ENCODE data around the gene TPCN2. TPM values are rescaled to one million over a fixed set of nuclear protein-coding genes. Genes with fewer than 3 reads are reported as not detected.
A peak's percentile ranks its signal among the peaks of the same experiment; 100 is the strongest.

The TPCN2 gene
- total and polyA plus RNA-seq, 2 experiments from 2014 or later: 39.4 to 42.2 TPM

GRCh38 chr11:69053546-69054396 is 5.0 kb downstream of the TPCN2 start:
- no peaks in the 10 kb centered on the region for H3K9me3 ChIP-seq (ENCODE audit: low read depth)
- no peak overlapping the region for H3K4me3 ChIP-seq
- no peak for TF ChIP-seq CTCF (IDR thresholded peaks at IDR 0.05; ENCODE audit: low read depth, low read length)
- H3K27ac ChIP-seq: no peak overlapping the region
- no peaks in the 10 kb centered on the region for H3K27me3 ChIP-seq
- H3K36me3 ChIP-seq: peaks cover 8% of the 10 kb centered on the region
- DNase-seq (ENCODE audit: low read depth in 1 of 2, low spot score in 1 of 2): no peak
- H3K4me1 ChIP-seq (ENCODE audit: low read depth): peaks cover 34% of the 10 kb centered on the region

- TF ChIP-seq CTCF (IDR thresholded peaks at IDR 0.05; ENCODE audit: low read depth, low read length): no peak
- peaks cover 8% of the 10 kb centered on the region for H3K36me3 ChIP-seq
- H3K27me3 ChIP-seq: no peaks in the 10 kb centered on the region
- no peak overlapping the region for H3K4me3 ChIP-seq
- no peaks in the 10 kb centered on the region for H3K9me3 ChIP-seq (ENCODE audit: low read depth)
- peaks cover 33% of the 10 kb centered on the region for H3K4me1 ChIP-seq (ENCODE audit: low read depth)
- no peak for DNase-seq (ENCODE audit: low read depth in 1 of 2, low spot score in 1 of 2)
- no peak overlapping the region for H3K27ac ChIP-seq
These were observed 5.9 kb downstream of the TPCN2 start for GRCh38 chr11:69054397-69055211.

- Histone ChIP-seq H3K36me3 (peaks cover 8% of the 10 kb centered on the region), H3K27me3 (no peaks in the 10 kb centered on the region), H3K4me3 (no peak overlapping the region), H3K27ac (no peak overlapping the region), H3K9me3 (ENCODE audit: low read depth) (no peaks in the 10 kb centered on the region), H3K4me1 (ENCODE audit: low read depth) (peaks cover 28% of the 10 kb centered on the region)
- no peak for TF ChIP-seq CTCF (IDR thresholded peaks at IDR 0.05; ENCODE audit: low read depth, low read length)
- no peak for DNase-seq (ENCODE audit: low read depth in 1 of 2, low spot score in 1 of 2)
These were observed 6.5 kb downstream of the TPCN2 start for GRCh38 chr11:69055212-69055586.

GRCh38 chr11:69055598-69056516 is 7.1 kb downstream of the TPCN2 start:
- DNase-seq (ENCODE audit: low read depth in 1 of 2, low spot score in 1 of 2): no peak
- no peaks in the 10 kb centered on the region for H3K9me3 ChIP-seq (ENCODE audit: low read depth)
- no peak for TF ChIP-seq CTCF (IDR thresholded peaks at IDR 0.05; ENCODE audit: low read depth, low read length)
- H3K4me3 ChIP-seq: no peak overlapping the region
- H3K4me1 ChIP-seq (ENCODE audit: low read depth): peaks cover 24% of the 10 kb centered on the region
- peaks cover 8% of the 10 kb centered on the region for H3K36me3 ChIP-seq
- no peaks in the 10 kb centered on the region for H3K27me3 ChIP-seq
- peak overlapping the region; percentile 17 for H3K27ac ChIP-seq

- Histone ChIP-seq H3K4me3 (no peak overlapping the region), H3K9me3 (ENCODE audit: low read depth) (no peaks in the 10 kb centered on the region), H3K4me1 (ENCODE audit: low read depth) (peaks cover 12% of the 10 kb centered on the region), H3K27me3 (no peaks in the 10 kb centered on the region), H3K27ac (no peak overlapping the region), H3K36me3 (peaks cover 8% of the 10 kb centered on the region)
- no peak for DNase-seq (ENCODE audit: low read depth in 1 of 2, low spot score in 1 of 2)
- TF ChIP-seq CTCF (IDR thresholded peaks at IDR 0.05; ENCODE audit: low read depth, low read length): no peak
These were observed 8.5 kb downstream of the TPCN2 start for GRCh38 chr11:69057236-69057635.

All from cardiac muscle cell (in vitro differentiated cells and primary cell).